A549 (cell line): ENCODE data around the gene AP5B1.

Experiments
- CHD4 ChIP-seq: fragments of 200-600 bp; sonication (generic); IDR thresholded peaks from 2 replicates; pipeline ENCODE4 v1.6.1; 2016; ENCODE audit warnings: antibody characterized with exemption, mild to moderate bottlenecking, borderline replicate concordance
- HDAC2 ChIP-seq: fragments of 200-600 bp; sonication (generic); IDR thresholded peaks from 2 replicates; pipeline ENCODE4 v1.6.1; 2016
- MAX ChIP-seq: IDR thresholded peaks from 2 replicates; pipeline ENCODE4 v1.6.1; 2012
- MAZ ChIP-seq: fragments of 150-350 bp; IDR thresholded peaks from 2 replicates; pipeline ENCODE4 v1.6.1; 2014; ENCODE audit warnings: antibody characterized with exemption, low read depth, low read length, borderline replicate concordance
- MYC ChIP-seq: IDR thresholded peaks from 2 replicates; pipeline ENCODE4 v1.6.1; 2012; ENCODE audit warnings: mild to moderate bottlenecking, inconsistent platforms, low read length, improper control_type of control experiment, borderline replicate concordance
- NPAS2 ChIP-seq: fragments of 250-450 bp; sonication (Bioruptor Pico); IDR thresholded peaks from 2 replicates; pipeline ENCODE4 v1.8.0; 2022; ENCODE audit warnings: mild to moderate bottlenecking, moderate library complexity, borderline replicate concordance
- PHF8 ChIP-seq: fragments of 200-600 bp; sonication (generic); IDR thresholded peaks from 2 replicates; pipeline ENCODE4 v1.6.1; 2016; ENCODE audit warnings: low read depth, mild to moderate bottlenecking, antibody characterized with exemption, moderate library complexity, borderline replicate concordance
- POLR2A ChIP-seq: IDR thresholded peaks from 2 replicates; pipeline ENCODE4 v1.6.1; 2012; ENCODE audit warnings: mild to moderate bottlenecking, low read length
- POLR2AphosphoS2 ChIP-seq: conservative IDR thresholded peaks from 2 replicates; pipeline ENCODE4 v1.6.1; 2012; ENCODE audit warnings: low read length, improper control_type of control experiment, inconsistent platforms
- RAD21 ChIP-seq, 2 experiments: fragments of >200 bp in 1 of 2; sonication (Bioruptor Twin) in 1 of 2; formaldehyde crosslinking in 1 of 2; IDR thresholded peaks in 1 of 2; conservative IDR thresholded peaks in 1 of 2; 2 replicates in 1 of 2; 3 replicates in 1 of 2; pipeline ENCODE4 v1.6.1; 2012 to 2018; ENCODE audit warnings: inconsistent platforms in 1 of 2
- REST ChIP-seq: fragments of 200-600 bp; sonication (generic); IDR thresholded peaks from 2 replicates; pipeline ENCODE4 v1.6.1; 2016; ENCODE audit warnings: antibody characterized with exemption, mild to moderate bottlenecking, moderate library complexity
- SMC3 ChIP-seq: fragments of >200 bp; sonication (Bioruptor Twin); formaldehyde crosslinking; IDR thresholded peaks from 3 replicates; pipeline ENCODE4 v1.6.1; 2018; ENCODE audit warnings: inconsistent platforms
- SREBF2 ChIP-seq: fragments of 450-650 bp; IDR thresholded peaks from 2 replicates; pipeline ENCODE4 v1.6.1; 2014; ENCODE audit warnings: mild to moderate bottlenecking, moderate library complexity
- TF ChIP-seq, protein P1 (sequence below): fragments of >200 bp; sonication (Bioruptor Twin); formaldehyde crosslinking; IDR thresholded peaks from 3 replicates; pipeline ENCODE4 v1.5.1; 2016

DNA sequence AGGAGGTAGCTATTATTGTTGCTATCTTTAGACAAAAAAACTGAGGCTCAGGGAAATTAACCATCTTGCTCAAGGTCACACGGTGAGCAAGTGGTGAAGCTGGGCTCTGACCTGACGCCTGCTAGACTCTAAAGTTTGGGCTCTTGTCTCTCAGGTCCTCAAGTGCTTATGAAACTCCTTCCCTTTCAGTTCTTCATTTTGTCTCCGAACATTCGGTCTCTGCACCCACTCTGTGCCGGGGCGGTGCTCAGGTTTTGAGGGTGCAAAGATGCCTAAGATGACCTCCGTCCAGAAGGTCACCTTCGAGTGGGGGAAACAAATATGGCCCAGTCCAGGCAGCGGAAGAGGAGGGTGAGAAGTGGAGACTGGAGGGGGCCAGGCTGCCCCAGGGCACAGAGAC is 22.1 kb upstream of the AP5B1 start:
- TF ChIP-seq, protein P1, sequence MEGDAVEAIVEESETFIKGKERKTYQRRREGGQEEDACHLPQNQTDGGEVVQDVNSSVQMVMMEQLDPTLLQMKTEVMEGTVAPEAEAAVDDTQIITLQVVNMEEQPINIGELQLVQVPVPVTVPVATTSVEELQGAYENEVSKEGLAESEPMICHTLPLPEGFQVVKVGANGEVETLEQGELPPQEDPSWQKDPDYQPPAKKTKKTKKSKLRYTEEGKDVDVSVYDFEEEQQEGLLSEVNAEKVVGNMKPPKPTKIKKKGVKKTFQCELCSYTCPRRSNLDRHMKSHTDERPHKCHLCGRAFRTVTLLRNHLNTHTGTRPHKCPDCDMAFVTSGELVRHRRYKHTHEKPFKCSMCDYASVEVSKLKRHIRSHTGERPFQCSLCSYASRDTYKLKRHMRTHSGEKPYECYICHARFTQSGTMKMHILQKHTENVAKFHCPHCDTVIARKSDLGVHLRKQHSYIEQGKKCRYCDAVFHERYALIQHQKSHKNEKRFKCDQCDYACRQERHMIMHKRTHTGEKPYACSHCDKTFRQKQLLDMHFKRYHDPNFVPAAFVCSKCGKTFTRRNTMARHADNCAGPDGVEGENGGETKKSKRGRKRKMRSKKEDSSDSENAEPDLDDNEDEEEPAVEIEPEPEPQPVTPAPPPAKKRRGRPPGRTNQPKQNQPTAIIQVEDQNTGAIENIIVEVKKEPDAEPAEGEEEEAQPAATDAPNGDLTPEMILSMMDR: no peak
- TF ChIP-seq HDAC2 (no peak), POLR2A (no peak), REST (no peak), POLR2AphosphoS2 (no peak), MAZ (no peak), NPAS2 (CRISPR knock-in tag) (no peak), MAX (no peak), CHD4 (no peak), SMC3 (no peak), MYC (no peak), SREBF2 (no peak), RAD21 (conservative IDR thresholded peaks at IDR 0.05 in 1 of 2, IDR thresholded peaks at IDR 0.05 in 1 of 2) (no peak), PHF8 (no peak)
